Neural progenitor cell (in vitro differentiated cells): Measurements from ENCODE around the gene PKDREJ.

ENCODE experiments used
- CTCF ChIP-seq: fragments of 200-600 bp; sonication (generic); IDR thresholded peaks from 2 replicates; pipeline ENCODE4 v1.5.1; 2017; ENCODE audit warnings: antibody characterized with exemption, mild to moderate bottlenecking
- EZH2 ChIP-seq: fragments of 200-600 bp; sonication (generic); IDR thresholded peaks from 2 replicates; pipeline ENCODE4 v1.6.1; 2017; ENCODE audit warnings: antibody characterized with exemption, mild to moderate bottlenecking, moderate library complexity
- EZH2phosphoT487 ChIP-seq: fragments of 200-600 bp; sonication (generic); IDR thresholded peaks from 2 replicates; pipeline ENCODE4 v1.6.1; 2017; ENCODE audit warnings: antibody characterized with exemption

GRCh38 chr22:46290843-46291785 lies 28.0 kb upstream of the PKDREJ start:
- TF ChIP-seq CTCF (no peak), EZH2 (no peak), EZH2phosphoT487 (no peak)
